SK-N-SH (cell line): ENCODE results near the gene DNAJB7. TPM values are rescaled to one million over a fixed set of nuclear protein-coding genes. Genes with fewer than 3 reads are reported as not detected.
"Not testable (repeated sequence)": the region's sequence is repeated elsewhere in the genome, so short reads cannot be mapped to it uniquely, and the experiment has no call there.

Experiments
- CTCF ChIA-PET: fragments of 300-600, 350-600 bp; formaldehyde crosslinking; extraction: SDS; loops from one replicate; lab custom pipeline; 2021; lab: Yijun Ruan, JAX
- POLR2A ChIA-PET: fragments of 350-600 bp; sonication (Branson Sonifier 250); formaldehyde crosslinking; extraction: SDS; loops from one replicate; lab custom pipeline; 2020; ENCODE audit warnings: antibody characterized with exemption, inconsistent platforms; lab: Yijun Ruan, JAX
- DNase-seq: peaks from one replicate; pipeline ENCODE4 v3.0.0; 2012
- H2AFZ ChIP-seq: fragments of 200-600 bp; sonication (generic); 2 replicates; pipeline ENCODE4 v1.8.1; 2016; ENCODE audit warnings: antibody characterized with exemption, mild to moderate bottlenecking, low read depth
- H3F3A ChIP-seq: fragments of 200-600 bp; sonication (generic); replicated peaks from 2 replicates; pipeline ENCODE3; 2016; ENCODE audit warnings: antibody characterized with exemption, mild to moderate bottlenecking; ENCODE audit not compliant: insufficient read depth
- H3K27ac ChIP-seq, 2 experiments: fragments of 200-500 bp in 1 of 2; fragments of 200-600 bp in 1 of 2; sonication (Bioruptor generic) in 1 of 2; sonication (generic), shearing (Covaris generic) in 1 of 2; 2 replicates each; pipeline versions ENCODE4 v1.5.1 to v1.6.1; 2014 to 2016; ENCODE audit warnings: low read depth in 2 of 2, inconsistent platforms in 1 of 2, low read length in 1 of 2, mild to moderate bottlenecking in 1 of 2, mixed read lengths in 1 of 2
- H3K27me3 ChIP-seq: fragments of 200-600 bp; sonication (generic), shearing (Covaris generic); 2 replicates; pipeline ENCODE4 v1.6.1; 2016; ENCODE audit warnings: mixed run types; ENCODE audit not compliant: insufficient read depth
- H3K36me3 ChIP-seq, 2 experiments: fragments of 200-500 bp in 1 of 2; fragments of 200-600 bp in 1 of 2; sonication (Bioruptor generic) in 1 of 2; sonication (generic) in 1 of 2; replicated peaks in 1 of 2; 2 replicates each; pipeline versions ENCODE3 to v1.5.1; 2014 to 2016; ENCODE audit warnings: low read length in 1 of 2, mild to moderate bottlenecking in 1 of 2; ENCODE audit not compliant: insufficient read depth in 2 of 2, control insufficient read depth in 1 of 2
- H3K4me1 ChIP-seq, 2 experiments: fragments of 200-500 bp in 1 of 2; fragments of 200-600 bp in 1 of 2; sonication (Bioruptor generic) in 1 of 2; sonication (generic), shearing (Covaris generic) in 1 of 2; 2 replicates each; pipeline versions ENCODE4 v1.5.1 to v1.6.1; 2014 to 2016; ENCODE audit warnings: low read depth in 1 of 2, low read length in 1 of 2, mixed run types in 1 of 2; ENCODE audit not compliant: insufficient read depth in 2 of 2, control insufficient read depth in 1 of 2
- H3K4me2 ChIP-seq: fragments of 200-600 bp; sonication (generic), shearing (Covaris generic); 2 replicates; pipeline ENCODE4 v1.6.1; 2017; ENCODE audit warnings: mixed run types
- H3K4me3 ChIP-seq, 2 experiments: fragments of 200-500 bp in 1 of 2; fragments of 200-600 bp in 1 of 2; sonication (Bioruptor generic) in 1 of 2; sonication (generic), shearing (Covaris generic) in 1 of 2; 2 replicates each; pipeline versions ENCODE4 v1.5.1 to v1.8.1; 2014 to 2016; ENCODE audit warnings: low read depth in 2 of 2, inconsistent platforms in 1 of 2, low read length in 1 of 2, mild to moderate bottlenecking in 1 of 2, mixed read lengths in 1 of 2, moderate library complexity in 1 of 2
- H3K79me2 ChIP-seq: fragments of 200-600 bp; sonication (generic); 2 replicates; pipeline ENCODE4 v1.8.1; 2017; ENCODE audit warnings: mild to moderate bottlenecking; ENCODE audit not compliant: insufficient read depth
- H3K9ac ChIP-seq: fragments of 200-600 bp; sonication (generic); 2 replicates; pipeline ENCODE4 v1.6.1; 2017; ENCODE audit warnings: mixed run types
- H3K9me2 ChIP-seq: fragments of 200-600 bp; sonication (generic); 2 replicates; pipeline ENCODE4 v1.6.1; 2017; ENCODE audit warnings: mixed run types
- H3K9me3 ChIP-seq: fragments of 200-600 bp; sonication (generic); 2 replicates; pipeline ENCODE4 v1.6.1; 2017; ENCODE audit warnings: mixed run types, mild to moderate bottlenecking, moderate library complexity
- H4K20me1 ChIP-seq: fragments of 200-600 bp; sonication (generic); 2 replicates; pipeline ENCODE4 v1.6.1; 2017; ENCODE audit warnings: mild to moderate bottlenecking, mixed run types; ENCODE audit not compliant: insufficient read depth
- JUND ChIP-seq: IDR thresholded peaks from 2 replicates; pipeline ENCODE4 v1.4.0; 2012
- MXI1 ChIP-seq: IDR thresholded peaks from 2 replicates; pipeline ENCODE4 v1.6.1; 2012; ENCODE audit warnings: mild to moderate bottlenecking, low read depth, low read length, improper control_type of control experiment
- RAD21 ChIP-seq: IDR thresholded peaks from 2 replicates; pipeline ENCODE4 v1.6.1; 2012; ENCODE audit warnings: mild to moderate bottlenecking, low read length
- RFX5 ChIP-seq: IDR thresholded peaks from 2 replicates; pipeline ENCODE4 v1.6.1; 2012; ENCODE audit warnings: mild to moderate bottlenecking, improper control_type of control experiment, low read length
- SMC3 ChIP-seq: IDR thresholded peaks from 2 replicates; pipeline ENCODE4 v1.6.1; 2012; ENCODE audit warnings: low read depth, low read length, improper control_type of control experiment
- TAF1 ChIP-seq: IDR thresholded peaks from 2 replicates; pipeline ENCODE4 v1.6.1; 2012; ENCODE audit warnings: low read depth, mild to moderate bottlenecking, low read length, moderate library complexity, borderline replicate concordance
- TEAD4 ChIP-seq: IDR thresholded peaks from 2 replicates; pipeline ENCODE4 v1.4.0; 2012; ENCODE audit warnings: mild to moderate bottlenecking, borderline replicate concordance; ENCODE audit not compliant: insufficient read depth
- WGBS: methylation state at CpG from one replicate; pipeline ENCODE4 v1.1.6; 2017; ENCODE audit warnings: low lambda C conversion rate; 5-methylcytosine and 5-hydroxymethylcytosine counted together
- polyA plus RNA-seq, 3 experiments: library from polyadenylated mRNA; depleted of rRNA; stranded (reverse); fragments of >200 nt; gene quantifications; 2 replicates each; pipeline ENCODE4 v1.2.3, GENCODE V29; 2012
- TF ChIP-seq, protein P1 (sequence below): IDR thresholded peaks from 2 replicates; pipeline ENCODE4 v1.4.0; 2012; ENCODE audit warnings: low read depth
- TF ChIP-seq, protein P2 (sequence below): IDR thresholded peaks from 2 replicates; pipeline ENCODE4; 2012
- TF ChIP-seq, protein P3 (sequence below): IDR thresholded peaks from 2 replicates; pipeline ENCODE4 v1.4.0; 2012; ENCODE audit warnings: low read depth, borderline replicate concordance

Gene DNAJB7
- polyA plus RNA-seq, 1 of the 3 experiments (the other 2 are of a cell fraction) = not detected

DNA sequence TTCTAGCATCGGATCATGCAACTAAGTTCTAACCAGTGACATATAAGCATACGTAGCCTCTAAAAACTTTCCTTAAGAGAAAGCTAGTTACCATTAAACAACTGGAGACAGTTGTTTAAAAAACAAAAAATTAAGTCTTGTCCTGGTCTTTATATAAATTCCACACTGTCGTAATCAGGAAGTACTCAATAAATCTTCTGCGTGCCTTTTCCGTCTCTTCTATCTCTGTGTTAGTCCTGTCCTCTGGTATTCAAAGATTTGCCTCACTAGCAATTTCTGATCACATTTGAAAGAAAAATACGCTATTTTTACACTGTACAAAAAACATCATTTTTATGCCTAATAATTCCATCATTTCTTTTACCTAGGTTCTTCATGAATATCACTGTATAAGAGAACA lies 32.8 kb downstream of the DNAJB7 start:
- no peaks in the 10 kb centered on the region for H3F3A ChIP-seq
- TF ChIP-seq, protein P1, sequence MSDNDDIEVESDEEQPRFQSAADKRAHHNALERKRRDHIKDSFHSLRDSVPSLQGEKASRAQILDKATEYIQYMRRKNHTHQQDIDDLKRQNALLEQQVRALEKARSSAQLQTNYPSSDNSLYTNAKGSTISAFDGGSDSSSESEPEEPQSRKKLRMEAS = no peak
- no peak for TF ChIP-seq JUND
- TF ChIP-seq, protein P2, sequence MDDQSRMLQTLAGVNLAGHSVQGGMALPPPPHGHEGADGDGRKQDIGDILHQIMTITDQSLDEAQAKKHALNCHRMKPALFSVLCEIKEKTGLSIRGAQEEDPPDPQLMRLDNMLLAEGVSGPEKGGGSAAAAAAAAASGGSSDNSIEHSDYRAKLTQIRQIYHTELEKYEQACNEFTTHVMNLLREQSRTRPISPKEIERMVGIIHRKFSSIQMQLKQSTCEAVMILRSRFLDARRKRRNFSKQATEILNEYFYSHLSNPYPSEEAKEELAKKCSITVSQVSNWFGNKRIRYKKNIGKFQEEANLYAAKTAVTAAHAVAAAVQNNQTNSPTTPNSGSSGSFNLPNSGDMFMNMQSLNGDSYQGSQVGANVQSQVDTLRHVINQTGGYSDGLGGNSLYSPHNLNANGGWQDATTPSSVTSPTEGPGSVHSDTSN = no peak
- ChIA-PET CTCF (interaction anchor here (0.8 to 1.0 kb wide), 2 partner anchors 86 to 146 kb away, joined by 3 read pairs; no protein-coding TSS in a partner anchor), POLR2A (no interaction called here)
- H3K36me3 ChIP-seq = peaks cover 28 to 47% of the 10 kb centered on the region in 2 experiments
- H3K27ac ChIP-seq = no peak overlapping the region
- H3K9me2 ChIP-seq = no peaks in the 10 kb centered on the region
- DNase-seq = no peak
- no peak overlapping the region for H3K4me3 ChIP-seq
- H3K79me2 ChIP-seq = no peaks in the 10 kb centered on the region
- 97% methylated on average over 6 of the region's 6 CpGs for WGBS
- no peaks in the 10 kb centered on the region for H3K27me3 ChIP-seq
- no peak overlapping the region for H2AFZ ChIP-seq
- H4K20me1 ChIP-seq = no peaks in the 10 kb centered on the region
- H3K4me2 ChIP-seq = no peak overlapping the region
- H3K9me3 ChIP-seq = no peaks in the 10 kb centered on the region
- H3K9ac ChIP-seq = no peak overlapping the region
- no peaks in the 10 kb centered on the region; a peak in 1 of 4 replicates for H3K4me1 ChIP-seq

DNA sequence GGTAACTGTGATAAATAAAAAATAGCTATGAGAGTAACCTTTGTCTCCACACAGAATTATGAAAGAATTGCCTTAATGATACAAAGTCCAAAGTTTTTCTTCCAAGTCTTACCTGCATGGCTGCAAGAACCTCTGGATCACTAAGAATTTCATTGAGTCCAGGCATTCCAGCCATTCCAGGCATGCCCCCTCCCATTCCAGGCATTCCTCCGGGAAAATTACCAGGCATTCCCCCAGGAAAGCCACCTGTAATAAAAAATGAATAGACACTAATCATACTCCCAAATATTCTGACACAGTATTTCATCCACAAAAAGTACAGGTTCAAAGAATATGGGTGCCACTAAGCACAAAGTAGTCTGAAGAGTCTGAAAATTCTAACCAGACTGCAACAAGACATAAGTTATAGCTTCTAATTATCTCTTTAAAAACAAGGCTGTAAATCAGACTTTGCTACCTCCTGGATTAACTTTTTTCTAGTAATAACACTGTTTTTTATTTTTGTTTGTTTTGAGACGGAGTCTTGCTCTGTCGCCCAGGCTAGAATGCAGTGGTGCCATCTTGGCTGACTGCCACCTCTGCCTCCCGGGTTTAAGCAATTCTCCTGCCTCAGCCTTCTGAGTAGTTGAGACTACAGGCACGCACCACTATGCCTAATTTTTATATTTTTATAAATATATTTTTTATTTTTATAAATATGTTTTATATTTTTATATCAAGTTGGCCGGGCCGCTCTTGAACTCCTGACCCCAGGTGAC lies 34.8 kb downstream of the DNAJB7 start:
- Histone ChIP-seq H3K27me3 (no peaks in the 10 kb centered on the region), H3K4me1 (no peaks in the 10 kb centered on the region; a peak in 1 of 4 replicates), H2AFZ (no peak overlapping the region), H3K4me3 (no peak overlapping the region), H4K20me1 (no peaks in the 10 kb centered on the region), H3K9me2 (no peaks in the 10 kb centered on the region), H3K79me2 (no peaks in the 10 kb centered on the region), H3F3A (no peaks in the 10 kb centered on the region), H3K4me2 (no peak overlapping the region), H3K9me3 (no peaks in the 10 kb centered on the region), H3K9ac (no peak overlapping the region), H3K36me3 (peaks cover 23 to 54% of the 10 kb centered on the region in 2 experiments), H3K27ac (no peak overlapping the region)
- no peak for DNase-seq
- 97% methylated on average over 7 of the region's 7 CpGs for WGBS
- POLR2A ChIA-PET = no interaction called here
- TF ChIP-seq MXI1 (no peak), SMC3 (no peak), RFX5 (no peak), RAD21 (no peak), TAF1 (no peak), TEAD4 (no peak)
- TF ChIP-seq, protein P2 = no peak
- TF ChIP-seq, protein P3, sequence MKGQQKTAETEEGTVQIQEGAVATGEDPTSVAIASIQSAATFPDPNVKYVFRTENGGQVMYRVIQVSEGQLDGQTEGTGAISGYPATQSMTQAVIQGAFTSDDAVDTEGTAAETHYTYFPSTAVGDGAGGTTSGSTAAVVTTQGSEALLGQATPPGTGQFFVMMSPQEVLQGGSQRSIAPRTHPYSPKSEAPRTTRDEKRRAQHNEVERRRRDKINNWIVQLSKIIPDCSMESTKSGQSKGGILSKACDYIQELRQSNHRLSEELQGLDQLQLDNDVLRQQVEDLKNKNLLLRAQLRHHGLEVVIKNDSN = no peak
- CTCF ChIA-PET = no interaction called here

DNA sequence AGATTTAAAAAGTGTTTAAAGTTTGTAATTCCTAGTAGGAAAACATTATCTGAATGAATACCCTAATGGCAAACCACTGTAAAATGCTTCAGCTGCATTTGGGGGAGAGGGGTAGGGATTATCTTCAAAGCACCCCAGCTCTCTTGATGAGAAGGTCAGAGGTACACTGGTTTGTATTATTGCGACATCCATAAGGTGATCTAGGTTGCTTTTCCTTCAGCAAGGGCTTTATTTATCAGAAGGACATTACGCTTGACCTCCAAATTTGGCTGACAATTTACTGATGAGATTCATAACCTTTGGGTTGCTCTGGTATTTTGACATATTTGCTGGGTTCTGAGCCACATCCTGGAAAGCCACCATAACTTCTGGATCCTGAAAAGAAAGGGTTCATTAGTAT lies 35.6 kb downstream of the DNAJB7 start:
- H3K36me3 ChIP-seq = peaks cover 23 to 49% of the 10 kb centered on the region in 2 experiments
- CTCF ChIA-PET, H4K20me1 ChIP-seq, H3K4me2 ChIP-seq, H3K27me3 ChIP-seq, POLR2A ChIA-PET, H2AFZ ChIP-seq, H3K9ac ChIP-seq, H3K9me2 ChIP-seq, H3K4me1 ChIP-seq, H3K79me2 ChIP-seq, H3K9me3 ChIP-seq, H3K27ac ChIP-seq, H3F3A ChIP-seq, H3K4me3 ChIP-seq, DNase-seq: not testable (repeated sequence)
- WGBS = no CpG with 5 or more reads among the region's 2 CpGs
